ENCODE data around the gene PRSS50. TPM values are rescaled to one million over a fixed set of nuclear protein-coding genes. Genes with fewer than 3 reads are reported as not detected.

Gene PRSS50
- total RNA-seq, 1 experiment from 2014 or later, result not detected

DNA sequence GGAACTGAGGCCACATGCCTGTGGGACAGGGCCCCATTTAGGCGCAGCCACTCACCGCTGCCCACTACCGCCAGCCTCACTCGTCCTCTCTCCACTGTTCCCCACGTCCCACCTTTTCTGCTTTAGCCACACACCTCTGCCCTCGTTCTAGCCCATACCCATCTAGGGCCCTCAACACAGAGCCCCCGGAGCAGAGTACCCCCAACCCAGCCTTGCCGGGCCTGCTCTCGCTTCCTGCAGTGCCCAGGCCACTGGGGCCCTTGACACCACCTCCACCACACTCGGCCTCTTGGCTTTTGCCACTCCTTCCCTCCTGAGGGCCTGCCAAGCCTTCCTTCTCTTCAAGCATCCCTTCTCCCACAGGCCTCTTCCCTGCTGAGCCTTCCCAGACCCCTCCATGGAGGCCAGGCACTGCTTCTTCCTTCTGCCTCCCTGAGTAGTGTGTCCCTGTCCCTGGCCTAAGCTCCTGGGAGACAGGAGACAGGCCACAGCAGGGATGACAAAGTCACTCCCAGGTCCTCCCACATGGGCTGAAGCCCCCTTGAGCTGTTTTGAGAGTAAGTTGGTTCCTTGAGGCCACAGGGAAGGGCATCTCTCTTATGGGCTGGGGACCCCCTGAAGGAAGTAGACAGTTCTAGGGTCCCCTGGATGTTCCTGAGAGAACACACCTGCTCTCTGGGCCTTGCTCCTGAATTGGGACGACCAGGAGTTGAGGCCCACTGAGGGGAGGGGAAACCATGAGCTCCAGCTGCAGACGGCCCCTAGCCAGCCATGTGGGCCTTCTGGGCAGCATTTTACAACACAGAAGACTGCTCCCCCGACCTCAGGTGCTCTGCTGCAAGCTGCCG is 4.4 kb downstream of the PRSS50 start:
- no peaks in the 10 kb centered on the region for H4K20me1 ChIP-seq (ENCODE audit: insufficient read depth)
- no peak for DNase-seq (ENCODE audit: low read depth, low spot score)
- ChIA-PET POLR2A (no interaction called here), RAD21 (ENCODE audit: low non-redundant PET in 1 of 2, low total read pairs in 2 of 2, uncharacterized antibody in 2 of 2, unreplicated experiment in 2 of 2) (no interaction called here), CTCF (no interaction called here)
- H2AFZ ChIP-seq (ENCODE audit: low read depth, low read length, poor library complexity, severe bottlenecking), result no peak overlapping the region
- H3K27me3 ChIP-seq (ENCODE audit: insufficient read depth, low read length), result no peaks in the 10 kb centered on the region
- no peaks in the 10 kb centered on the region for H3K9me2 ChIP-seq (ENCODE audit: insufficient read depth)
- no peaks in the 10 kb centered on the region for H3K9me3 ChIP-seq (ENCODE audit: control insufficient read depth in 1 of 2, insufficient read depth in 1 of 2, low read depth in 1 of 2, low read length in 2 of 2)
- H3K36me3 ChIP-seq (ENCODE audit: control insufficient read depth in 1 of 2, insufficient read depth in 2 of 2, low read length in 2 of 2), result no peaks in the 10 kb centered on the region
- intact Hi-C loops (cut with micrococcal nuclease), result no loop called here
- no peaks in the 10 kb centered on the region for H3K79me2 ChIP-seq (ENCODE audit: insufficient read depth, low read length)
- no peak overlapping the region for H3K27ac ChIP-seq (ENCODE audit: low read depth, low read length)
- BruUV-seq (replicated peaks), result no TSS peak
- no peak overlapping the region for H3K9ac ChIP-seq (ENCODE audit: low read length)
- TF ChIP-seq, protein P1, sequence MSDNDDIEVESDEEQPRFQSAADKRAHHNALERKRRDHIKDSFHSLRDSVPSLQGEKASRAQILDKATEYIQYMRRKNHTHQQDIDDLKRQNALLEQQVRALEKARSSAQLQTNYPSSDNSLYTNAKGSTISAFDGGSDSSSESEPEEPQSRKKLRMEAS (IDR thresholded peaks at IDR 0.05), result no peak
- TF ChIP-seq SIN3A (IDR thresholded peaks at IDR 0.05; ENCODE audit: low read depth) (no peak), ZBTB33 (IDR thresholded peaks at IDR 0.05; ENCODE audit: extremely low read depth, insufficient replicate concordance, low read length) (no peak)
- no peak for ATAC-seq
- no peaks in the 10 kb centered on the region for H3K4me1 ChIP-seq (ENCODE audit: control insufficient read depth in 1 of 2, insufficient read depth in 2 of 2, low read length in 2 of 2)
- no peak overlapping the region for H3K4me2 ChIP-seq (ENCODE audit: low read length)
- H3K4me3 ChIP-seq (replicated peaks in 1 of 2; ENCODE audit: low read depth in 1 of 2, low read length in 2 of 2), result no peak overlapping the region

GRCh38 chr3:46712191-46713049 is 5.2 kb downstream of the PRSS50 start:
- Histone ChIP-seq H2AFZ (ENCODE audit: low read depth, low read length, poor library complexity, severe bottlenecking) (no peak overlapping the region), H3K9ac (ENCODE audit: low read length) (no peak overlapping the region), H3K4me2 (ENCODE audit: low read length) (no peak overlapping the region), H4K20me1 (ENCODE audit: insufficient read depth) (no peaks in the 10 kb centered on the region), H3K27ac (ENCODE audit: low read depth, low read length) (no peak overlapping the region), H3K9me2 (ENCODE audit: insufficient read depth) (no peaks in the 10 kb centered on the region), H3K27me3 (ENCODE audit: insufficient read depth, low read length) (no peaks in the 10 kb centered on the region), H3K4me3 (replicated peaks in 1 of 2; ENCODE audit: low read depth in 1 of 2, low read length in 2 of 2) (no peak overlapping the region), H3K36me3 (ENCODE audit: control insufficient read depth in 1 of 2, insufficient read depth in 2 of 2, low read length in 2 of 2) (no peaks in the 10 kb centered on the region), H3K4me1 (ENCODE audit: control insufficient read depth in 1 of 2, insufficient read depth in 2 of 2, low read length in 2 of 2) (no peaks in the 10 kb centered on the region), H3K79me2 (ENCODE audit: insufficient read depth, low read length) (no peaks in the 10 kb centered on the region), H3K9me3 (ENCODE audit: control insufficient read depth in 1 of 2, insufficient read depth in 1 of 2, low read depth in 1 of 2, low read length in 2 of 2) (no peaks in the 10 kb centered on the region)
- no peak for DNase-seq (ENCODE audit: low read depth, low spot score)
- ChIA-PET CTCF (no interaction called here), RAD21 (ENCODE audit: low non-redundant PET in 1 of 2, low total read pairs in 2 of 2, uncharacterized antibody in 2 of 2, unreplicated experiment in 2 of 2) (no interaction called here), POLR2A (no interaction called here)
- ATAC-seq, result no peak
- BruUV-seq (replicated peaks), result no TSS peak
- intact Hi-C loops (cut with micrococcal nuclease), result no loop called here
- no peak for TF ChIP-seq JUND (IDR thresholded peaks at IDR 0.05)
- no peak for TF ChIP-seq EZH2 (IDR thresholded peaks at IDR 0.05)
- TF ChIP-seq, protein P2, sequence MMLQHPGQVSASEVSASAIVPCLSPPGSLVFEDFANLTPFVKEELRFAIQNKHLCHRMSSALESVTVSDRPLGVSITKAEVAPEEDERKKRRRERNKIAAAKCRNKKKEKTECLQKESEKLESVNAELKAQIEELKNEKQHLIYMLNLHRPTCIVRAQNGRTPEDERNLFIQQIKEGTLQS (IDR thresholded peaks at IDR 0.05), result no peak
- TF ChIP-seq CTCF (IDR thresholded peaks at IDR 0.05 in 2 of 3, conservative IDR thresholded peaks at IDR 0.05 in 1 of 3; ENCODE audit: borderline replicate concordance in 1 of 3, insufficient read depth in 1 of 3, low read depth in 2 of 3, low read length in 2 of 3), result no peak
- TF ChIP-seq POLR2A (IDR thresholded peaks at IDR 0.05; ENCODE audit: borderline replicate concordance, extremely low read depth, insufficient read depth, insufficient read length), result no peak
- no peak for TF ChIP-seq POLR2AphosphoS5 (IDR thresholded peaks at IDR 0.05; ENCODE audit: low read depth, low read length)
- TF ChIP-seq RAD21 (IDR thresholded peaks at IDR 0.05; ENCODE audit: low read depth), result no peak
- no peak for TF ChIP-seq ZBTB33 (IDR thresholded peaks at IDR 0.05; ENCODE audit: extremely low read depth, insufficient replicate concordance, low read length)
